GM21515 (cell line): Measurements from ENCODE around the gene ARPC1A.
"Not testable (repeated sequence)": the region's sequence is repeated elsewhere in the genome, so short reads cannot be mapped to it uniquely, and the experiment has no call there.

Experiments used
- ATAC-seq: cut with Tn5 transposase; IDR thresholded peaks from one replicate; pipeline ENCODE4 v1.9.1; 2021; ENCODE audit not compliant: unreplicated experiment

ARPC1A gene

GRCh38 chr7:99325592-99326407 lies at the start of gene ARPC1A:
ARPC1A (plus strand) TSS chr7:99325898; CDS start chr7:99333354, 7,456 bp downstream.
- ATAC-seq = peak; percentile 78

- no peak for ATAC-seq
Measured at GRCh38 chr7:99278180-99278579, 47.5 kb upstream of the ARPC1A start.

- not testable (repeated sequence) for ATAC-seq
Measured at GRCh38 chr7:99284165-99284564, 41.5 kb upstream of the ARPC1A start.

GRCh38 chr7:99287779-99288534 lies 37.7 kb upstream of the ARPC1A start:
- no peak for ATAC-seq

GRCh38 chr7:99289185-99289584 lies 36.5 kb upstream of the ARPC1A start:
- no peak for ATAC-seq

- ATAC-seq = not testable (repeated sequence)
Measured at GRCh38 chr7:99290148-99290547, 35.5 kb upstream of the ARPC1A start.

GRCh38 chr7:99290980-99291607 lies 34.6 kb upstream of the ARPC1A start:
- ATAC-seq = no peak

GRCh38 chr7:99292127-99292526 lies 33.6 kb upstream of the ARPC1A start:
- ATAC-seq = no peak

- no peak for ATAC-seq
Measured at GRCh38 chr7:99293167-99293566, 32.5 kb upstream of the ARPC1A start.

- no peak for ATAC-seq
Measured at GRCh38 chr7:99293650-99294049, 32.0 kb upstream of the ARPC1A start.

GRCh38 chr7:99296471-99296870 lies 29.2 kb upstream of the ARPC1A start:
- no peak for ATAC-seq

- no peak for ATAC-seq
Measured at GRCh38 chr7:99301496-99301895, 24.2 kb upstream of the ARPC1A start.

- no peak for ATAC-seq
Measured at GRCh38 chr7:99305473-99306260, 20.0 kb upstream of the ARPC1A start.

- no peak for ATAC-seq
Measured at GRCh38 chr7:99308461-99309074, 17.1 kb upstream of the ARPC1A start.

GRCh38 chr7:99309111-99309510 lies 16.6 kb upstream of the ARPC1A start:
- ATAC-seq = no peak

- ATAC-seq = no peak
Measured at GRCh38 chr7:99310004-99310403, 15.7 kb upstream of the ARPC1A start.

GRCh38 chr7:99311702-99312101 lies 14.0 kb upstream of the ARPC1A start:
- ATAC-seq = no peak

- ATAC-seq = no peak
Measured at GRCh38 chr7:99312316-99313203, 13.1 kb upstream of the ARPC1A start.

- ATAC-seq = no peak
Measured at GRCh38 chr7:99313204-99313573, 12.5 kb upstream of the ARPC1A start.

GRCh38 chr7:99314504-99314903 lies 11.2 kb upstream of the ARPC1A start:
- no peak for ATAC-seq
